ENCODE data around the gene STAB2.

Gene STAB2

GRCh38 chr12:103691063-103691462, 104.0 kb downstream of the STAB2 start:
- no peak for DNase-seq (ENCODE audit: low read depth)

DNA sequence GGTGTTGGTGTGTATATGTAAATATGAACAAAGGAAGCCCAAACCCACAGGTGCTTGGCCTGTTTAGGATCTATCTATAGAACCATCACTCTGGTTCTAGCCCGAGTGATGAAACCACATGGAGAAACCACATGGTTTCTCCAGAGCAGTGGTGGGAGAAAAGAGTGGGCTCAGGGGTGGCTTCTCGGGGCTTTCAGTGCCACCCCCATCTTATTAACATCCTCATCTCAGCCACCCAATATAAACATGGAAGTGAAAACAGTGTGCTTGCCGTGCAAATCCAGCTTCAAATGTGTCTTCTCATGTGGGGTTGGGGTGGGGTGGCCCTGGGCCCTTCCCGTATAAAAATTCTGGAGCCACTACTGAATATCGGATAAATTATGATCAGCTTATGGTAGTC, 109.0 kb downstream of the STAB2 start:
- no peak for DNase-seq (ENCODE audit: low read depth)

GRCh38 chr12:103697971-103698751, 111.1 kb downstream of the STAB2 start:
- DNase-seq (ENCODE audit: low read depth) = no peak

DNA sequence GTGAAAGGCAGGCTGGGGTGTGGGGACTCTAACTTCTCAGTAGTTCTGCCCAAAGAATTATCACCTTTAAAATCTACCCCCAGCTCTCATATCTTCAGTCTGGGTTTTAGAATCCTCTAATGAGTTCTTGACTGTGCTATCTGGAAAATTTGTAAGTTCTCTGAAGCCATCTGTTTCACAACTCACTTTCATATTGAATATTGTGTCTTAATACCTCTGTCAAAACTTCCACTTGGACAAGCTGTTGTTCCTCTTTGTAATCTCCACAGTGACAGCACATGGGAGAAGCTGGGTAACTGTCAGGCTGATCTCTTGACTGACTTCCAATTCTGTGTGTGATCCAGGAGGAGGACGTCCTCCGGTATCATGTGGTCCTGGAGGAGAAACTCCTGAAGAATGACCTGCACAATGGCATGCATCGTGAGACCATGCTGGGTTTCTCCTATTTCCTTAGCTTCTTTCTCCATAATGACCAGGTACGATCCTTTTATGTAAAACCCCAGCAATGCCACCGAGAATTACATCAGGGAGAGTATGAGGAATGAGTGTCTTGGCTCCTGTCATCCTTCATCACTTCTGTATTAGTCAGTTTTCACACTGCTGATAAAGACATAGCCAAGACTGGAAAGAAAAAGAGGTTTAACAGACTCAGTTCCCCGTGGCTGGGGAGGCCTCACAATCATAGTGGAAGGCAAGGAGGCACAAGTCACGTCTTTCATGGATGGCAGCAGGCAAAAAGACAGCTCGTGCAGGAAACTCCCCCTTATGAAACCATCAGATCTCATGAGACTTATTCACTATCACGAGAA, 111.9 kb downstream of the STAB2 start:
- DNase-seq (ENCODE audit: low read depth) = no peak

GRCh38 chr12:103705098-103705497, 118.0 kb downstream of the STAB2 start:
- no peak for DNase-seq (ENCODE audit: low read depth)

GRCh38 chr12:103705927-103706326, 118.9 kb downstream of the STAB2 start:
- DNase-seq (ENCODE audit: low read depth) = no peak

DNA sequence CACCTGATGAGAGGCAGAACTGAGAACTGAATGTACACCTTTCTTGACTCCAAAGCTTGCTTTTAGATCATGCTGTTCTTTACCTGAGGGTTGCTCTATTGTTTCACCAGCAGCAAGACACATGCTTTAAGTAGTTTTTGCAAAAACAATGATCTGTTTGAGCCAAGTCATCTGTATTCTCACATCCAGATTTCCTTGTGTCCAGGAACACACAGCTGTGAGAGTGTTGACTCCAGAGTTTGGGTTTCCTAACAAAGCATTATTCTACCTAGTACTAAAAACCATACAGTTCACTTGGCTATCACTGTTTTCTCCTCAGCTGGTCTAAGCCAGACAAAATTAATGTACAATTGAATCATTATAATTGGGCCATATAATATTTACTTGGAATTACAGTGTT, 120.4 kb downstream of the STAB2 start:
- DNase-seq (ENCODE audit: low read depth) = no peak

GRCh38 chr12:103710544-103710943, 123.5 kb downstream of the STAB2 start:
- DNase-seq (ENCODE audit: low read depth) = no peak

DNA sequence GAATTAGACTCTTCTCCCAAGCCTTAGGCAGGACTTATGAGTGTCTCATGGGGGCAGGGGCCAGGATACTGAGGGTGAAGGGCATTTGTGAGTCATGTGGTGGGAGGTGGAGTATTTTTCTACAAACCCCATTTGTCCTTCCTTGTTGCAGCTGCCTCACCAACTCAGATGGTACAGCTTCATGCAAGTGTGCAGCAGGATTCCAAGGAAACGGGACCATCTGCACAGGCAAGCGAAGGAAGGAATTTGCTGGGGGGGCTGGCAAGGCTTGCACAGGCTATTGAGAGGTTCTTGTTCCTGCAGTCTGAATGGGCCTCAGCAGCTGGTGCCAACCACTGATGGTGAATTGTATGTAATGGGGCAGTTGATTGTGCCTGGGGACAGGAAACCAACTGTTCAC, 125.1 kb downstream of the STAB2 start:
- no peak for DNase-seq (ENCODE audit: low read depth)

DNA sequence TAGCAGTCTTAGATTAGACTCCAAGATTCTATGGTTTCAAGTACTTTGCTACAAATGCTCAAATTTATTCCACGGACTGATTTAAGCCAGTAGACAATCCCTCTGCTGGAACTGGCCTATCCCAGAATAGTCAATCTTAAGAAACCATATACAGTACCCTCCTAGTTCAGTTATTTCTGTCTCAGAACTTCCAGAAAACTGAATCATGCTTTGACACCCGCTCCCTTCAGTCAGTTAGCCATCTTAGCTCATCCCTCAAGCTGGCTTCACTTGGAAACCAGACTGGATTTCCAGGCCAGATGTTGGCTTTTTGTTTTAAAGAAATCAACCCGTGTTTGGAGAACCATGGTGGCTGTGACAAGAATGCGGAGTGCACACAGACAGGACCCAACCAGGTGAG, 128.4 kb downstream of the STAB2 start:
- no peak for DNase-seq (ENCODE audit: low read depth)

DNA sequence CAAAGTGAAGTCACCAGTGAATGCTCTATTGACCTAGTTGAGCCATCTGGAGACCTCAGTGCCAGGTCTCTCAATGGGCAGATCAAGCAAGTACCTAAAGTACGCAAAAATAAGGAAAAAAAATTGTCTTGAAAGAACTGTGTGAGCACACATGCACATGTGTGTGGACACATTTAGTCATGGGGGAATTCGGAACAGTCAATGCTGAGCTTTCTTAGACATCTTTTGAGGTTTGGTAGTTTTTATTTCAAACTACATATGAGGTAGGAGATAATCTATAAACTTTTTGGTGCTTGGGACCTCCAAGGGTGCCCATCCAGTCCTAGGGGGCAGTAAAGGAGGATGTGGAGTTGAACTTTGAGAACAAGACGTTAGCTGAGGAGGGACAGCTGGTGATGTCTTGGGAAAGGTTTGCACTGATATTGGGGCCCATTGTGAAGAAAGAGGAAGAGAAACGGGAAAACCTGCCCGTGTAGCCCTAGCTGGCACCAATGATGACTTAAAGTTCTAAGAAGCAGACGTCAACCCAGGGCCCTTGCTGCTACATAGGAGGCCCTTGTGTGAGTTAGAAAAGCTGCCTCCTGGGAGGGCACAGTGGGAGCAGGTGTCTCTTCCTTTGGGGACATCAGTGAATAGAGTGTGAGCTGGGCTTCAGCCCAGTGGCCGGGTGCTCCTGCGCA, 129.6 kb downstream of the STAB2 start:
- DNase-seq (ENCODE audit: low read depth) = no peak

DNA sequence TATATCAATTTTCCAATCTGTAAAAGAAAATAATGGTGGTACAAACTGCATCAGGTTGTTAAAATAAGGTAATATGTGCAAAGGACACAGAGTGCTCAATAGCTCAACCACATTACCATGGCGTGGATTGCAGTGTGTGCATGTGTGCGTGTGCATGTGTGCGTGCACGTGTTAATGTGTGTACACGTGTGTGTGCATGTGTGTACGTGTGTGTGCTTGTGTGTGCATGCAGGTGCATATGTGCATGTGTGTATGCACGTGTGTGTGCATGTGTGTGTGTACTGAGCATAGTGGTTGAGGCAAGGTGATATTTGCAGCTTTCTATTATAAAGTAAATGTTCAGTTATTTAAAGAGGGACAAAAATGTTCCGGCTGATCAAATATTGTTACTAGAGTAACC, 138.3 kb downstream of the STAB2 start:
- DNase-seq (ENCODE audit: low read depth) = no peak

DNA sequence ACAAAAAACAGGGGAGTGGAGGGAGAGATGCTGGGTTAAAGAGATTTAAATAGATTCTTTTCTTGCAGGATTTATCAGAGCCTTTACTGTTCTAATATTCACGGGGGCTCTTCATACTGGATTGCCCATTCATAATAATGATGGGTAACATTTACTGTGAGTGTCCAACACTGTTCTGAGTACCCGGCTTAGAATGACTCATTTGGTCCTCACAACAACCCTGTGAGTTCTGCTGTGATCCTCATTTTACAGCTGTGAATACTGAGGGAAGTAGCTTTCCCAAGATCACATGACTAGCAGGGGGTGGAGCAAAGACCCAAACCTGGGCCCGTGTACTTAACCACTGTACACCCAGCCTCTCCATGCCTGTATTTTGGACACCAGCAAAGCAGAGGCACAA, 140.6 kb downstream of the STAB2 start:
- no peak for DNase-seq (ENCODE audit: low read depth)

GRCh38 chr12:103728323-103728722, 141.2 kb downstream of the STAB2 start:
- DNase-seq (ENCODE audit: low read depth) = no peak

GRCh38 chr12:103729499-103729898, 142.4 kb downstream of the STAB2 start:
- DNase-seq (ENCODE audit: low read depth) = no peak

- no peak for DNase-seq (ENCODE audit: low read depth)
These were observed 144.5 kb downstream of the STAB2 start for GRCh38 chr12:103731539-103731938.

GRCh38 chr12:103734863-103735262, 147.8 kb downstream of the STAB2 start:
- DNase-seq (ENCODE audit: low read depth) = no peak

DNA sequence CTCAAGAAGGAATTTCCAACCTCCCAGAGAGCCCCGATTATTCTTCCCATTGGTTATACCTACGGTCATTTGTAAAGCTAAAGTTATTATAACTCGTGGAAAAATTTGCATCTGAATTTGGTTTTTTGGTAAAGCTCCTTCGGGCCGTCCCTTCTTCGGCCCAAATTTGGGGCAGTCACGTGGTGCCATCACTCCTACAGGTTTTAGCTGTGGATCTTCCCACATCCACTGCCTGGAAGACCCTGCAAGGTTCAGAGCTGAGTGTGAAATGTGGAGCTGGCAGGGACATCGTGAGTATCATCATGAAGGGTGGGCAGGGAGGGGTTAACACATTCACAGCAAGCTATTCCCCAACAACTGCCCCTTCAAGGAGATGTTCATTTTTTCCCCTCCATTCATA, 148.2 kb downstream of the STAB2 start:
- DNase-seq (ENCODE audit: low read depth) = no peak

DNA sequence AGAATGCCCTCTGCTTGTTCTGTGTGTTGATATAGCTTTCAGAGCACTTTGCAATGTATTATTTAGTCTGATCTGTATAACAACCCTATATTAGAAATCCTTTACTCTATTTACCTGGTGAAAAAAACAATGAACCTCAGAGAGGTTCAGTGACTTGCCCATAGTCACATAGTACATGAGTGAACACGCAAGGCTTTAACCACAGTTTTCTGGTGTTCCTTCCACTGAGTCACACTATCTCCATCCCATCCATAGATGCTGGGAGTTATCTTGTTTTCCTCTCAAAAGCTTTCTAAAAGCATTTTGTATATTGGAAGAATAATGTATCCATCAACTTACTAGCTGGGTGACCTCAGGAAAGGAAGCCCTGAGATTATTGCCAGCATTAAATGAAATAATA, 149.5 kb downstream of the STAB2 start:
- no peak for DNase-seq (ENCODE audit: low read depth)

DNA sequence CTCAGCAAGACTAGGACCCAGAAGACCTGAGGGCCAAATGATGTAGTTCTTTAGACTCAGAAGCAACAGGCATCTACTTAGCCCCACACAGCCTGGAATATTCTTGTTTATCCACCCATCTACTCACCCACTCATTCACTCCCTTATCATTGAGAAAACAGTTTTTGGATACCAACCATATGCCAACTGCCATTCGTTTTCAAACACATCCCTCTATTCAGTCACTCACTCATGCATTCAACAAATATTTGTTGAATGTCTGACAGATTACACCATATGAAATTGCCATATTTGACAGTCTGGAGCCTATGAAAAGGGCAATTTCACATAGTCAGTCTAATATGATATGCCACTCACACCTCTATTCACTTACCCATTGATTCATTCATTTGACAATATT, 150.8 kb downstream of the STAB2 start:
- no peak for DNase-seq (ENCODE audit: low read depth)

DNA sequence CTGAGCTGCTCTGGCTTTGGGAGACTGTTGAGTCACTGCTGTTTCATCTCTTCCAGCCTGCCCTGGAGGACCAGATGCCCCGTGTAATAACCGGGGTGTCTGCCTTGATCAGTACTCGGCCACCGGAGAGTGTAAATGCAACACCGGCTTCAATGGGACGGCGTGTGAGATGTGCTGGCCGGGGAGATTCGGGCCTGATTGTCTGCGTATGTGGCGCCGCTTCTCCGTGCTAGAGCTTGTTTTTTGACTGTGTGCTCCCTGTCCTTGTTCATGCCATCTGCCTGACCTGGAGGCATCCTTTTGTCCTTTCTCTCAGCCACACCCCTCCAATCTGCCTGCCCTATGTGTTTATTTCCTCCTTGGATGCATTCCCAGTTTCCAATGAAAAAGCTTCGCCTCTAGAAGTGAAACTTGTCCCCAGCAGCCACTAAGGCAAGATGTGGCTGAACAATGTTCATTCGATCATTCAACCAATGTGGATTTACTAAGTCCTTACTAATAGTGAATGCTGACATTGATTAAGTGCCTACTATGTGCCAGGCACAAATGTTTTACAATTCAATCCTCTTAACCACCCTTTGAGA, 155.4 kb downstream of the STAB2 start:
- DNase-seq (ENCODE audit: low read depth) = no peak

DNA sequence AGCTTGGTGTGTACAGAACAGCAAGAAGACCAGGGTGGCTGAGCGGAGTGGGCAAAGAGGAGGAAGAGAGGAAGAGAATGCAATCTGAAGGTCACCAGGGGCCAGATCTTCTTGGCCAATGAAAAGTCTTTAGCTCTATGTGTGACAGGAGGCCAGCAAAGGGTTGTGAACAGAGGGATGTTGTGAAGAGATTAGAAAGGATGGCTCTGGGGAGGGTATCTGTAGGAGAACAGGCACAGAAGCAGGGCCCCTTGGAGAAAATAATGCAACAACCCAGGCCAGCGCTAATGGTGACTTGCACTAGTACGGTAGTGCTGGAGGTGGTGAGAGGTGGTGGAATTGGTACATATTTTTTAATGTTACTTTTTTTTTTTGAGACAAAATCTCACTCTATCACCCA, 156.7 kb downstream of the STAB2 start:
- no peak for DNase-seq (ENCODE audit: low read depth)

DNA sequence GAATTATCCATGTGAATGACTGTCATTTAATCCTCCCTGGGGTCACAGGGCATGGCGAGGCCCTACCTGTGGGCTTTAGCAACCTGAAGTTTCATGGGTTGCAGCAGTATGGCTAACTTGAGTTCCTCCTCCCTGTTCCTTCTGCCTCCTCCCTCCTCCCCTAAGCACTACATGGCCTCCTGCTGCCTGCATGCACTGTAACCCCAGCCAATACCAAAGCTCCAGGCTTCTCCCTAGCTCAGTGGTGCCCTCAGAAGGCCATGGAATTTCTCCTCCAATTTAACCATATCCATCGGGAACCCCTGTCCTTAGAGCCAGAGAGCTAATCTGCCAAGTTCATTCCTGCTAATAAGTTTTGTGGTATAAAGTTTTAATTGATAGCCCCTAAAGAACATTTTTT, 158.9 kb downstream of the STAB2 start:
- DNase-seq (ENCODE audit: low read depth) = no peak

Measured in T-helper 22 cell (primary cell).